ENCODE measurements around the gene LEMD1. TPM values are rescaled to one million over a fixed set of nuclear protein-coding genes. Genes with fewer than 3 reads are reported as not detected.

LEMD1 gene
- total RNA-seq, 1 donor from 2014 or later: 2.0 TPM

DNA sequence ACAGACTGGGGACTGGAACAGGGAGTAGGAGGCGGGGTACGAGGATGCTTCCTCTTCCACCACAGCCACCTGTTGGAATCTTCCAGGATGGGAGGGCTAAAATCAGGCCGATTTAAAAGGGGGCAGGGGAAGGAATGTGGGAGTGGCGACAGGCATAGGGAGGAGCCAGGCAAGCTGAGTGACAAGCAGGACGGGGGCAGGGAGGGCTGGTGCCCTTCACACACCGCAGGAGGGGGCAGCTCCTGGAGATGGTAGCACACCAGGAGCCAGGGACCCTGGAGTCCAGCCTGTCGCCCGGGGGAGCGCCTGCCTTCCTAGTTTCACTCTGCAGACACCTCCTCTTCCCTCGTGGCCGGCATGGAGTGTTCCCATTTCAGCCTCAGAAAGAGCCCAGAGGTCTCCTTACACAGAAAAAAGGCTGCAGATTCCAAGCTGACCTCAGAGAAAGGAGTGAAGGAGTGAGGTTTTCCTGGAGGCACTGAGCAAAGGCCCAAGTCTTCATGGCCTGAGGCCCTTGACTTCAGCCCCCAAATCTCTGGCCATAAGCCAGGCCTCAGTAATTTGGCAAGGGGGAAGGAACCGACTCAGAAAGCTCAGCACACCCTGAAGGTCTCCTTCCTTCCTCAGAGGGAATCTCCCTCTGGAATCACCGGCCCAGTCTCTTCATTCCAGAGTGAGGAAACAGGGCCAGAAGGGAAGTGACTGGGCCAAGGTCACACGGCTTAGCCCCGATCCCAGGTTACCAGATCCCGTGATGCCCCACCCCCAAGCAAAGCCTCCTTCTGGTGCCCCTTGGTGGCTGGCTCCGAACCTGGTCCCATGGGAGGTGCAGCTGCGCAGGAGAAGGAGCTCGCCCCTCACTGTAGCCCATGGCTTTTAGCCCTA is 25.8 kb upstream of the LEMD1 start:
- H3K27me3 Mint-ChIP-seq (ENCODE audit: unreplicated experiment): peaks cover 9% of the 10 kb centered on the region
- no peak for DNase-seq
- no peak overlapping the region for H3K4me3 Mint-ChIP-seq (ENCODE audit: unreplicated experiment)
- peaks cover 17% of the 10 kb centered on the region for H3K4me1 Mint-ChIP-seq (ENCODE audit: low read depth, unreplicated experiment)
- H3K9me3 Mint-ChIP-seq (ENCODE audit: unreplicated experiment): peaks cover 7% of the 10 kb centered on the region
- TF ChIP-seq, protein P1, sequence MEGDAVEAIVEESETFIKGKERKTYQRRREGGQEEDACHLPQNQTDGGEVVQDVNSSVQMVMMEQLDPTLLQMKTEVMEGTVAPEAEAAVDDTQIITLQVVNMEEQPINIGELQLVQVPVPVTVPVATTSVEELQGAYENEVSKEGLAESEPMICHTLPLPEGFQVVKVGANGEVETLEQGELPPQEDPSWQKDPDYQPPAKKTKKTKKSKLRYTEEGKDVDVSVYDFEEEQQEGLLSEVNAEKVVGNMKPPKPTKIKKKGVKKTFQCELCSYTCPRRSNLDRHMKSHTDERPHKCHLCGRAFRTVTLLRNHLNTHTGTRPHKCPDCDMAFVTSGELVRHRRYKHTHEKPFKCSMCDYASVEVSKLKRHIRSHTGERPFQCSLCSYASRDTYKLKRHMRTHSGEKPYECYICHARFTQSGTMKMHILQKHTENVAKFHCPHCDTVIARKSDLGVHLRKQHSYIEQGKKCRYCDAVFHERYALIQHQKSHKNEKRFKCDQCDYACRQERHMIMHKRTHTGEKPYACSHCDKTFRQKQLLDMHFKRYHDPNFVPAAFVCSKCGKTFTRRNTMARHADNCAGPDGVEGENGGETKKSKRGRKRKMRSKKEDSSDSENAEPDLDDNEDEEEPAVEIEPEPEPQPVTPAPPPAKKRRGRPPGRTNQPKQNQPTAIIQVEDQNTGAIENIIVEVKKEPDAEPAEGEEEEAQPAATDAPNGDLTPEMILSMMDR (IDR thresholded peaks at IDR 0.05; ENCODE audit: partially characterized antibody, unreplicated experiment): no peak
- no peaks in the 10 kb centered on the region for H3K36me3 Mint-ChIP-seq (ENCODE audit: unreplicated experiment)
- H3K27ac Mint-ChIP-seq (ENCODE audit: unreplicated experiment): no peak overlapping the region

DNA sequence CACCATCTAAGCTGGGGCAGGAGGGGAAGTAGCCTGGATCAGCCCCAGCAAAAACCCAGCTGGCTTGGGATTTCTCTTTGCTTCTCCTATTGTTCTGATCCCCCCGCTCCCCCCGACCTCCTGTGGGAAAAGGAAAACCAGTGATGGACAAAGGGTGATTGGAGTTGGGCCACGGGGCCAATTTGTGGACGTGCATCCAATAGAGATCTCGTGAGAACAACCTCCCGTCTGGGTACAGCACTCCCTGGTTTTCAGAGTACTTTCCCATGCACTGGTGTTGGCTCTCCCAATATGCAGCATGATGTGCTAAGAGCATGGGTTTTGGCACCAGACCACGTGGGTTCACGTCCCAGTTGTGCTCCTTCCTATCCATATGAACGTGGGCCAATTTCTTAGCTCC is 25.0 kb upstream of the LEMD1 start:
- no peak overlapping the region for H3K4me3 Mint-ChIP-seq (ENCODE audit: unreplicated experiment)
- no peak for DNase-seq
- H3K4me1 Mint-ChIP-seq (ENCODE audit: low read depth, unreplicated experiment): peaks cover 17% of the 10 kb centered on the region
- no peak overlapping the region for H3K27ac Mint-ChIP-seq (ENCODE audit: unreplicated experiment)
- TF ChIP-seq, protein P1 (IDR thresholded peaks at IDR 0.05; ENCODE audit: partially characterized antibody, unreplicated experiment): no peak
- peaks cover 7% of the 10 kb centered on the region for H3K9me3 Mint-ChIP-seq (ENCODE audit: unreplicated experiment)
- H3K36me3 Mint-ChIP-seq (ENCODE audit: unreplicated experiment): no peaks in the 10 kb centered on the region
- peaks cover 9% of the 10 kb centered on the region for H3K27me3 Mint-ChIP-seq (ENCODE audit: unreplicated experiment)

DNA sequence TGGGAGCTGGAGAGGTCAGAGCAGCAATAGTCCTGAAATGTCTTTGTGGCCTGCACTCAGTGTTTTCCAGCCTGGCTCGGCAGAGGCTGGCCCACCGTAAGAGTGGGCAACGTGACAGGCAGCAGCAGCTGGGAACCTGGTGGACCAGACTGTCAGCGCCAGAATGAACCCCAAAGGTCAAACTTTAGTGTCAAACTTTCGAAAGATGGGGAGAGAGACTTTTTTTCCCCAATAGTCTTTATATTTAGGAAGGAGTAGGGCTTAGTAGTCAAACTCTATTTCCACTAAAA is 23.7 kb upstream of the LEMD1 start:
- H3K4me1 Mint-ChIP-seq (ENCODE audit: low read depth, unreplicated experiment): peaks cover 22% of the 10 kb centered on the region
- no peak for DNase-seq
- TF ChIP-seq, protein P1 (IDR thresholded peaks at IDR 0.05; ENCODE audit: partially characterized antibody, unreplicated experiment): no peak
- no peaks in the 10 kb centered on the region for H3K36me3 Mint-ChIP-seq (ENCODE audit: unreplicated experiment)
- peaks cover 8% of the 10 kb centered on the region for H3K9me3 Mint-ChIP-seq (ENCODE audit: unreplicated experiment)
- H3K4me3 Mint-ChIP-seq (ENCODE audit: unreplicated experiment): no peak overlapping the region
- no peak overlapping the region for H3K27ac Mint-ChIP-seq (ENCODE audit: unreplicated experiment)
- peaks cover 7% of the 10 kb centered on the region for H3K27me3 Mint-ChIP-seq (ENCODE audit: unreplicated experiment)

DNA sequence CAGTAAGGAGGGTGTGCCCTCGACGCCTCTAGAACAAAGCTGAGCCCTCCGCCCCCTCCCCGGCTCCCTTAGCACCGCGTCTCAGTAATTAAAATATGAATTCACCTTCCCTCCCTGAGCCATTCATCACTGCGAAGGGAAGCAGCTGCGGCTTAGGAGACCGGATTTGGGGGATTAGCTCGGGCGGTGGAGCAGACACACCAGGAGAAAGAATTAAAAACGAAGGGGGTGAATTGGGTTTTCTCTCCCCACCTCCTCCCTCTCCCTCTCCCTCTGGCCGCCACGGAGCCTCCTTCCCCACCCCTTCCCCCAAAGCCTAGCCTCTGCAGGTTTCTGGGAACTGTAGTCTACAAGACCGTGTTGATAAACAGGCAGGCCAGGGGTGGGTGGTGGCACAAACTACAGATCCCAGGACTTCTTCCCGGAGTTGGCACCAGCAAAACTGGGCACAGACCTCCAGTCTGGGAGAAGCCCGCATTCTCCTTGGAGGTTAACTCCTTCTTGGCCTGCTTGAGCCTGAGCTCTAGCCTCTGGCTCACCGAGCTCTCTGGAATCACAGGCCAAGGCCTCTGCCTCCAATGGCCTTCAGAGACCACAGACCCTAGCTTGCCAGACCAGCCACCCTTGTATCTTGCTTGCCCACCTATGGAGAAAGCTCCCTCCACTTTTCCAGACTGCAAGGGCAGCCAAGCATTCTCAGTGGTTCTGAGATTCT is 23.2 kb upstream of the LEMD1 start:
- TF ChIP-seq, protein P1 (IDR thresholded peaks at IDR 0.05; ENCODE audit: partially characterized antibody, unreplicated experiment): no peak
- Mint-ChIP-seq H3K4me3 (ENCODE audit: unreplicated experiment) (no peak overlapping the region), H3K36me3 (ENCODE audit: unreplicated experiment) (no peaks in the 10 kb centered on the region), H3K27ac (ENCODE audit: unreplicated experiment) (no peak overlapping the region), H3K4me1 (ENCODE audit: low read depth, unreplicated experiment) (peaks cover 22% of the 10 kb centered on the region), H3K27me3 (ENCODE audit: unreplicated experiment) (peaks cover 7% of the 10 kb centered on the region), H3K9me3 (ENCODE audit: unreplicated experiment) (peaks cover 8% of the 10 kb centered on the region)
- DNase-seq: no peak
